Measurements from ENCODE around the gene SLC6A13.

The SLC6A13 gene

GRCh38 chr12:177336-177979 is 85.2 kb downstream of the SLC6A13 start:
- no peak overlapping the region for H3K4me3 ChIP-seq (ENCODE audit: severe bottlenecking)
- TF ChIP-seq, protein P1, sequence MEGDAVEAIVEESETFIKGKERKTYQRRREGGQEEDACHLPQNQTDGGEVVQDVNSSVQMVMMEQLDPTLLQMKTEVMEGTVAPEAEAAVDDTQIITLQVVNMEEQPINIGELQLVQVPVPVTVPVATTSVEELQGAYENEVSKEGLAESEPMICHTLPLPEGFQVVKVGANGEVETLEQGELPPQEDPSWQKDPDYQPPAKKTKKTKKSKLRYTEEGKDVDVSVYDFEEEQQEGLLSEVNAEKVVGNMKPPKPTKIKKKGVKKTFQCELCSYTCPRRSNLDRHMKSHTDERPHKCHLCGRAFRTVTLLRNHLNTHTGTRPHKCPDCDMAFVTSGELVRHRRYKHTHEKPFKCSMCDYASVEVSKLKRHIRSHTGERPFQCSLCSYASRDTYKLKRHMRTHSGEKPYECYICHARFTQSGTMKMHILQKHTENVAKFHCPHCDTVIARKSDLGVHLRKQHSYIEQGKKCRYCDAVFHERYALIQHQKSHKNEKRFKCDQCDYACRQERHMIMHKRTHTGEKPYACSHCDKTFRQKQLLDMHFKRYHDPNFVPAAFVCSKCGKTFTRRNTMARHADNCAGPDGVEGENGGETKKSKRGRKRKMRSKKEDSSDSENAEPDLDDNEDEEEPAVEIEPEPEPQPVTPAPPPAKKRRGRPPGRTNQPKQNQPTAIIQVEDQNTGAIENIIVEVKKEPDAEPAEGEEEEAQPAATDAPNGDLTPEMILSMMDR (IDR thresholded peaks at IDR 0.05; ENCODE audit: poor library complexity, severe bottlenecking), result no peak
- H3K9me3 ChIP-seq (ENCODE audit: severe bottlenecking), result no peaks in the 10 kb centered on the region
- no peaks in the 10 kb centered on the region for H3K27me3 ChIP-seq (ENCODE audit: insufficient read depth, poor library complexity, severe bottlenecking)
- no peak for DNase-seq (ENCODE audit: low spot score)
- no peaks in the 10 kb centered on the region for H3K36me3 ChIP-seq (ENCODE audit: low read depth)
- peaks cover 18% of the 10 kb centered on the region for H3K4me1 ChIP-seq (ENCODE audit: insufficient read depth, poor library complexity, severe bottlenecking)
- no peak for ATAC-seq (ENCODE audit: low read depth)
- H3K27ac ChIP-seq (ENCODE audit: poor library complexity, severe bottlenecking), result no peak overlapping the region

DNA sequence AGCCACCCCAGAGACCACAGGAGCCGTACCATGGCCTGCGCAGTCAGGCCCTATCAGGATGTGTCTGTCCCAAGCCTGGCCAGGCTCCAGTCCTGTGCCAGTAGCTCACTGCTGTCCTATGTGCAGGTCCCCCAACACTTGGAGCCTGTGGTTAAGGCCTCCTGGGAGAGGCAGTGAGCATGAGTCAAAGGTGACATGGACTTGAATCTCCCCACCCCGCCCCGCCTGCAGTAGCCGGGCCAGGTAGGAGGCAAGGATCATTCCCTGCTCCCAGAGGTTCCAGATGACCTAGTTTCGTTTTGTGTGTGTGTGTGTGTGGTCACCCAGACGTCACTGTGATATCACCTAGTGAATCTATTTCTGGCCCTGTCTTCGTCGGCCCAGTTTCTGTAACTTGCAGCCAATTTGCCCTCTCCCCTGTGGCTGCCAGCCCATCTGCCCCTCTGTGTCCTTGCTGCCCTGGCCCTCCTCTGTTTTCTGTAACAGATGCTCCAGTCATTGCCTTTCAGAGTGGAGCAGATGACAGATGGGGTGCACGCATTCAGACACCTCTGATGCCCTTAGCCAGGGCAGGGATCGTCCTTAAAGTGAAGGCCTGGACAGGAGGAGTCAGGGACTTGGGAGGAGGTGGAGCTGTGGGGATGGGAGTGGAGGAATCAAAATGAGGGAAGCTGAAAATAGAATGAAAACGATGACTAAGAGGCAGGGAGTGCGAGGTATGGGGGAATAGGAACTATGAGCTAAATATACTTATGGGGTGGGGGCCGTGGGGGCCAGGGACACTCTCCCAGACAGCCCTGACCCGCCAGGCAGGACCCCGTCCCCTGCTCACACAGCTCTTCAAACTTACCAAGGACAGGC is 86.1 kb downstream of the SLC6A13 start:
- TF ChIP-seq, protein P1 (IDR thresholded peaks at IDR 0.05; ENCODE audit: poor library complexity, severe bottlenecking), result no peak
- Histone ChIP-seq H3K4me3 (ENCODE audit: severe bottlenecking) (no peak overlapping the region), H3K36me3 (ENCODE audit: low read depth) (no peaks in the 10 kb centered on the region), H3K4me1 (ENCODE audit: insufficient read depth, poor library complexity, severe bottlenecking) (peaks cover 14% of the 10 kb centered on the region), H3K27ac (ENCODE audit: poor library complexity, severe bottlenecking) (no peak overlapping the region), H3K9me3 (ENCODE audit: severe bottlenecking) (no peaks in the 10 kb centered on the region), H3K27me3 (ENCODE audit: insufficient read depth, poor library complexity, severe bottlenecking) (no peaks in the 10 kb centered on the region)
- no peak for DNase-seq (ENCODE audit: low spot score)
- ATAC-seq (ENCODE audit: low read depth), result peak; percentile 63

DNA sequence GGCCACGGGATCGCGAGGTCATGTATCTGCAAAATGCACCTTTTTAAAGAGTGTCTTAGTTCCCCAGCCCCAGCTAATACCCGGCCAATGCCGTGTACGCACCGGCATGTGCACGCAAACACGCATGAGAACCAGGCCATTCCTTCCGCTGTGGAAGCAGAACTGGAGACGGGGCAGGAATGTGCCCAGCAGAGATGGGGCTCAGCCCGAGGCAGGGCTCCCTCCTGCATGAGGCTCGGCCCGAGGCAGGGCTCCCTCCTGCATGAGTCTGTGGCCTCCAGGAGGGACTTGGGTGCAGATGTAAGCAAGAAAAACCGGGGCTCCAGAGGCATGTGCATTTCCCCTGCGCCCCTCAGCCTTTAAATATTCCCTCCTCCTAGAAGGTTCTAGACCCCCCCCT is 86.9 kb downstream of the SLC6A13 start:
- Histone ChIP-seq H3K36me3 (ENCODE audit: low read depth) (no peaks in the 10 kb centered on the region), H3K9me3 (ENCODE audit: severe bottlenecking) (no peaks in the 10 kb centered on the region), H3K4me3 (ENCODE audit: severe bottlenecking) (no peak overlapping the region), H3K27ac (ENCODE audit: poor library complexity, severe bottlenecking) (no peak overlapping the region), H3K27me3 (ENCODE audit: insufficient read depth, poor library complexity, severe bottlenecking) (no peaks in the 10 kb centered on the region), H3K4me1 (ENCODE audit: insufficient read depth, poor library complexity, severe bottlenecking) (peaks cover 14% of the 10 kb centered on the region)
- TF ChIP-seq, protein P1 (IDR thresholded peaks at IDR 0.05; ENCODE audit: poor library complexity, severe bottlenecking), result no peak
- DNase-seq (ENCODE audit: low spot score), result no peak
- no peak for ATAC-seq (ENCODE audit: low read depth)

DNA sequence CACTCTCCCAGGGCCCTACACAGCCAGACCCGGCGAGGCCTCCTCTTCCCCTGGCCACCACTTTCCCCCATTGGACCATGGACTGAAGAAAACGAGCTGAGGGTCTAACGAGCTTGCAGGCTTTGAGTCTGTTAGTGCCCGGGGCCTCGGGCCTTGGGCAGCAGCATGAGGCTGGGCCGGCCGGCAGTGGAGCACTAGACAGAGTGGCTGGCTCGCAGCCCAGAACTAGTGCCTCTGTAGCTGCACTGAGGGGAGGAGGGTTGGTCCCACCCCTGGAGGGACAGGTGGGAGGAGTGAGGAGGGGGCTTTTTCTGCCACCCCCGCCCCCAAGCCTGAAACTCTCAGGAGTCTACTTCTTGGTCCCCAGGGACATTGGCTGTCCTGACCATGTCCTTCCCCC is 87.4 kb downstream of the SLC6A13 start:
- H3K9me3 ChIP-seq (ENCODE audit: severe bottlenecking), result no peaks in the 10 kb centered on the region
- TF ChIP-seq, protein P1 (IDR thresholded peaks at IDR 0.05; ENCODE audit: poor library complexity, severe bottlenecking), result no peak
- no peak overlapping the region for H3K27ac ChIP-seq (ENCODE audit: poor library complexity, severe bottlenecking)
- ATAC-seq (ENCODE audit: low read depth), result no peak
- H3K4me3 ChIP-seq (ENCODE audit: severe bottlenecking), result no peak overlapping the region
- H3K36me3 ChIP-seq (ENCODE audit: low read depth), result no peaks in the 10 kb centered on the region
- no peaks in the 10 kb centered on the region for H3K27me3 ChIP-seq (ENCODE audit: insufficient read depth, poor library complexity, severe bottlenecking)
- H3K4me1 ChIP-seq (ENCODE audit: insufficient read depth, poor library complexity, severe bottlenecking), result peaks cover 14% of the 10 kb centered on the region
- DNase-seq (ENCODE audit: low spot score), result no peak

DNA sequence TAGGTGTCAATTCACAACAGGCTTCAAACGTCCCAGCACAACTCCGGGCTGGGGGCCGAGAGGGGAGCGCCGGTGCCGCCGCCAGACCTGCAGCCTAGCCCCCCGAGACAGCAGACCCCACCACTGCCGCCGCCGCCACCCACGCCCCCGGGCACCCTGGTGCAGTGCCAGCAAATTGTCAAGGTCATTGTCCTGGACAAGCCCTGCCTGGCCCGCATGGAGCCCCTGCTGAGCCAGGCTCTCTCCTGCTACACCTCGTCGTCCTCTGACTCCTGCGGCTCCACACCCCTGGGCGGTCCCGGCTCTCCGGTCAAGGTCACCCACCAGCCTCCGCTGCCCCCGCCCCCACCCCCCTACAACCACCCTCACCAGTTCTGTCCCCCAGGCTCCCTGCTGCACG is 88.0 kb downstream of the SLC6A13 start:
- Histone ChIP-seq H3K4me3 (ENCODE audit: severe bottlenecking) (no peak overlapping the region), H3K27me3 (ENCODE audit: insufficient read depth, poor library complexity, severe bottlenecking) (no peaks in the 10 kb centered on the region), H3K27ac (ENCODE audit: poor library complexity, severe bottlenecking) (no peak overlapping the region), H3K4me1 (ENCODE audit: insufficient read depth, poor library complexity, severe bottlenecking) (peaks cover 13% of the 10 kb centered on the region), H3K36me3 (ENCODE audit: low read depth) (no peaks in the 10 kb centered on the region), H3K9me3 (ENCODE audit: severe bottlenecking) (no peaks in the 10 kb centered on the region)
- no peak for ATAC-seq (ENCODE audit: low read depth)
- DNase-seq (ENCODE audit: low spot score), result no peak
- TF ChIP-seq, protein P1 (IDR thresholded peaks at IDR 0.05; ENCODE audit: poor library complexity, severe bottlenecking), result no peak

Measured in RWPE2 (cell line).